ENCODE results near the gene RS1. TPM values are rescaled to one million over a fixed set of nuclear protein-coding genes. Genes with fewer than 3 reads are reported as not detected.

Gene RS1
- not detected in 2 replicates for total RNA-seq

DNA sequence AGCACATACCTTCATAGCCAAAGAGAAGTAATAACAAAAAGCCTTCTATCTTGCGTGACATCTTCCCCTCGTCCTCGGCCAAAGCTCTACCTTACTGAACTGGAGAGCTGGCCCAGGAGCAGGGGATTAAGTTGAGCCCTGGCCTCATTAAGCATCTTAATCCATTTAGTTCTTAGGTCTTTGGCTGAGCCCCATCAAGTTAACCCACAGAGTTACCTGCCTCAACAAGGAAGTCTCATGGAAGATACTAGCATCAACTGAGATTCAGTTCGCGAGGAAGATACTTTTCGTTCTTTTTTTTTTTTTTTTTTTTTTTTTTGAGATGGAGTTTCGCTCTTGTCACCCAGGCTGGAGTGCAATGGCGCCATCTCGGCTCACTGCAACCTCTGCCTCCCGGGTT, at the start of gene RS1:
Gene RS1 (minus strand): TSS at position 101 of the 400 bp plus-strand sequence. CDS start 40 bp downstream, at position 61.
- DNase-seq = no peak

- no peak for DNase-seq
These were observed 47.9 kb upstream of the RS1 start for GRCh38 chrX:18719852-18720251.

- no peak for DNase-seq
These were observed 43.0 kb upstream of the RS1 start for GRCh38 chrX:18714910-18715309.

GRCh38 chrX:18709833-18710232, 37.9 kb upstream of the RS1 start:
- no peak for DNase-seq

- DNase-seq = no peak
These were observed 35.6 kb upstream of the RS1 start, which contains the start of gene PPEF1 for GRCh38 chrX:18707426-18708049. Gene PPEF1, plus strand, starts transcription at chrX:18707645. Its CDS starts 136 bp downstream, at chrX:18707781.

GRCh38 chrX:18702362-18703195, 30.7 kb upstream of the RS1 start:
- peak; percentile 28 for DNase-seq

GRCh38 chrX:18701621-18702361, 29.9 kb upstream of the RS1 start:
- peak; percentile 70 for DNase-seq

- no peak for DNase-seq
These were observed 27.1 kb upstream of the RS1 start for GRCh38 chrX:18698737-18699650.

GRCh38 chrX:18696653-18697052, 24.7 kb upstream of the RS1 start:
- no peak for DNase-seq

- DNase-seq = no peak
These were observed 20.6 kb upstream of the RS1 start for GRCh38 chrX:18692541-18692940.

DNA sequence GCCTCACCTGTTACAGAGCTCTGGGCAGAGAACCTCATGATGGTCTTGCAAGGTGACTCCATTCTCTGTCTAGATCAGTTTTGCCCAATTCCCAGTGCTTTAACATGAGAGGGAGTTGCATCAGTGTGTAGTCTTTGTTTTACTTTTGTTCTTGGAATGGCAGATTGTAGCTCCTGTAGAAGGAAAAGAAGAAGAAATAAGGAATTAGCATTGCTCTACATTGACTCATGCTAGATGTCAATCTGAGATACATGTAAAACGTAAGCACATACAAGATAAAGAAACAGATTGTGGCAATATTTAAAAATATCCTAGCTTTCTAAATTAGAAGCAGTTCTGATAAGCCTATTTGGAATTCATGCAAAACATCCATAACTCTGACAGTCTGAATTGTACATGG, 19.5 kb upstream of the RS1 start:
- no peak for DNase-seq

GRCh38 chrX:18687856-18688495, 16.1 kb upstream of the RS1 start:
- DNase-seq = no peak

GRCh38 chrX:18682979-18683387, 11.1 kb upstream of the RS1 start:
- no peak for DNase-seq

DNA sequence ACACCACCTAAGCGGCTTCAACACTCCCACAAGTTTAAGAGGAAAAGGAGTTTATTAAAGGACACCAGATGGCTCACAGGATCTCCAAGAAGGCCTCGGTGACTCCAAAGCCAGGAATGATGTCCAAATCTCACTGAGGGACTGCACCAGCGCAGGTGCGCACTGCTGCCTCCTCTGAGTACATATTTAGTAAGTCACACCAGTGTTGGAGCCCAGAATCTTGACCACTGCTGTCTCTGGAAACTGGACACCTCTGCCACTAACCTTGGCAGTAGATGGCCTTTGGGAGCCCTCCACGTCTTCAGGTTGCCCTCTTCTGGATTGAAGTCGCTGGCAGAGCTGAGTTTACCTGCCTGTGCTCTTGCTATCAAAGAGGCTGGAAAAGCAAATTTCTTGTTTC, 10.1 kb upstream of the RS1 start:
- no peak for DNase-seq

GRCh38 chrX:18677161-18677869, 5.4 kb upstream of the RS1 start:
- DNase-seq = no peak

- peak; percentile 31 for DNase-seq
These were observed 4.6 kb upstream of the RS1 start for GRCh38 chrX:18676470-18676869.

GRCh38 chrX:18676050-18676449, 4.1 kb upstream of the RS1 start:
- no peak for DNase-seq

- peak; percentile 74 for DNase-seq
These were observed 3.2 kb upstream of the RS1 start for GRCh38 chrX:18674788-18675735.

- no peak for DNase-seq
These were observed 2.5 kb upstream of the RS1 start for GRCh38 chrX:18674417-18674787.
